Measurements from ENCODE around the gene ZNF287. TPM values are rescaled to one million over a fixed set of nuclear protein-coding genes. Genes with fewer than 3 reads are reported as not detected.
"Not testable (repeated sequence)": the region's sequence is repeated elsewhere in the genome, so short reads cannot be mapped to it uniquely, and the experiment has no call there.

The ZNF287 gene
- total and polyA plus RNA-seq, 3 donors from 2014 or later, result 3.7 to 12.1 (median 8.5) TPM

GRCh38 chr17:16534236-16534635 lies 34.8 kb downstream of the ZNF287 start:
- intact Hi-C loops (cut with DNase I; ENCODE audit: low total_unique reads), result no loop called here

GRCh38 chr17:16529906-16530305 lies 39.1 kb downstream of the ZNF287 start:
- no peak overlapping the region for H3K4me3 ChIP-seq
- no peaks in the 10 kb centered on the region for H3K9me3 ChIP-seq
- no peaks in the 10 kb centered on the region for H3K36me3 ChIP-seq (ENCODE audit: low read depth, missing control alignments)
- whole genome bisulfite sequencing, 2 donors, result 86 to 93% methylated on average over 4 of the region's 4 CpGs
- TF ChIP-seq POLR2A (IDR thresholded peaks at IDR 0.05), result no peak
- TF ChIP-seq CTCF (IDR thresholded peaks at IDR 0.05), result no peak
- DNase-seq, result no peak
- no peaks in the 10 kb centered on the region for H3K27me3 ChIP-seq
- H3K4me1 ChIP-seq, result peaks cover under 1% of the 10 kb centered on the region
- no peak overlapping the region for H3K27ac ChIP-seq
- intact Hi-C loops (cut with DNase I; ENCODE audit: low total_unique reads), result no loop called here

More at GRCh38 chr17:16534236-16534635, 34.8 kb downstream of the ZNF287 start:
- Histone ChIP-seq H3K27me3 (no peaks in the 10 kb centered on the region), H3K4me3 (no peak overlapping the region), H3K36me3 (ENCODE audit: low read depth, missing control alignments) (no peaks in the 10 kb centered on the region), H3K4me1 (peaks cover 4% of the 10 kb centered on the region), H3K27ac (no peak overlapping the region), H3K9me3 (no peaks in the 10 kb centered on the region)
- 50 to 89% methylated on average over 1 of the region's 1 CpG for WGBS, 2 donors
- DNase-seq, result no peak
- TF ChIP-seq CTCF (IDR thresholded peaks at IDR 0.05) (no peak), POLR2A (IDR thresholded peaks at IDR 0.05) (no peak)

GRCh38 chr17:16527298-16527697 lies 41.7 kb downstream of the ZNF287 start:
- Histone ChIP-seq H3K9me3 (no peaks in the 10 kb centered on the region), H3K36me3 (ENCODE audit: low read depth, missing control alignments) (no peaks in the 10 kb centered on the region), H3K4me1 (no peaks in the 10 kb centered on the region), H3K27ac (no peak overlapping the region), H3K27me3 (no peaks in the 10 kb centered on the region), H3K4me3 (no peak overlapping the region)
- DNase-seq, result no peak
- intact Hi-C loops (cut with DNase I; ENCODE audit: low total_unique reads), result no loop called here
- WGBS, 2 donors, result 82 to 84% methylated on average over 4 of the region's 4 CpGs
- no peak for TF ChIP-seq CTCF (IDR thresholded peaks at IDR 0.05)
- TF ChIP-seq POLR2A (IDR thresholded peaks at IDR 0.05), result no peak

GRCh38 chr17:16525556-16525955 lies 43.4 kb downstream of the ZNF287 start:
- intact Hi-C loops (cut with DNase I; ENCODE audit: low total_unique reads); H3K9me3 ChIP-seq; H3K4me3 ChIP-seq; H3K36me3 ChIP-seq (ENCODE audit: low read depth, missing control alignments); DNase-seq; H3K4me1 ChIP-seq; H3K27me3 ChIP-seq; H3K27ac ChIP-seq: not testable (repeated sequence)
- WGBS, 2 donors, result 85 to 97% methylated on average over 6 of the region's 6 CpGs

GRCh38 chr17:16521070-16521727 lies 47.8 kb downstream of the ZNF287 start:
- Histone ChIP-seq H3K36me3 (ENCODE audit: low read depth, missing control alignments) (no peaks in the 10 kb centered on the region), H3K4me3 (no peak overlapping the region), H3K4me1 (peaks cover 2% of the 10 kb centered on the region), H3K27me3 (no peaks in the 10 kb centered on the region), H3K27ac (no peak overlapping the region), H3K9me3 (no peaks in the 10 kb centered on the region)
- DNase-seq, result peak; percentile 80
- 48 to 55% methylated on average over 7 of the region's 7 CpGs for WGBS, 2 donors
- TF ChIP-seq POLR2A (IDR thresholded peaks at IDR 0.05), result no peak
- peak; percentile 84 to 88 (median 87) for TF ChIP-seq CTCF (IDR thresholded peaks at IDR 0.05)
- intact Hi-C loops (cut with DNase I; ENCODE audit: low total_unique reads), result loop anchor here (5.0 kb wide), 1 partner anchor 64 kb away; no protein-coding TSS in a partner anchor
